Measurements from ENCODE around the gene CCDC57. TPM values are rescaled to one million over a fixed set of nuclear protein-coding genes. Genes with fewer than 3 reads are reported as not detected.
"Not testable (repeated sequence)": the region's sequence is repeated elsewhere in the genome, so short reads cannot be mapped to it uniquely, and the experiment has no call there.

The CCDC57 gene
- total RNA-seq, 1 experiment from 2014 or later, result 140 TPM

GRCh38 chr17:82195675-82196672 is 16.7 kb downstream of the CCDC57 start:
- Histone ChIP-seq H3K9me2 (ENCODE audit: insufficient read depth) (no peaks in the 10 kb centered on the region), H3F3A (ENCODE audit: insufficient read depth, low read depth) (no peaks in the 10 kb centered on the region), H3K79me2 (ENCODE audit: low read depth) (no peaks in the 10 kb centered on the region), H3K27me3 (ENCODE audit: insufficient read depth, low read depth) (no peaks in the 10 kb centered on the region), H2AFZ (no peak overlapping the region), H3K27ac (no peak overlapping the region), H3K4me2 (no peak overlapping the region), H3K36me3 (ENCODE audit: low read depth) (no peaks in the 10 kb centered on the region), H3K9me3 (ENCODE audit: insufficient read depth, low read depth) (no peaks in the 10 kb centered on the region), H3K4me3 (no peak overlapping the region), H4K20me1 (ENCODE audit: insufficient read depth) (no peaks in the 10 kb centered on the region), H3K4me1 (replicated peaks; ENCODE audit: insufficient read depth) (no peaks in the 10 kb centered on the region)
- ChIA-PET CTCF (no interaction called here), POLR2A (ENCODE audit: unreplicated experiment) (interaction anchor here (0.5 to 0.7 kb wide), 2 partner anchors 8 to 40 kb away, joined by 10 to 17 read pairs; no protein-coding TSS in a partner anchor)
- no peak for TF ChIP-seq EZH2 (IDR thresholded peaks at IDR 0.05; ENCODE audit: low read depth)
- TF ChIP-seq, protein P1, sequence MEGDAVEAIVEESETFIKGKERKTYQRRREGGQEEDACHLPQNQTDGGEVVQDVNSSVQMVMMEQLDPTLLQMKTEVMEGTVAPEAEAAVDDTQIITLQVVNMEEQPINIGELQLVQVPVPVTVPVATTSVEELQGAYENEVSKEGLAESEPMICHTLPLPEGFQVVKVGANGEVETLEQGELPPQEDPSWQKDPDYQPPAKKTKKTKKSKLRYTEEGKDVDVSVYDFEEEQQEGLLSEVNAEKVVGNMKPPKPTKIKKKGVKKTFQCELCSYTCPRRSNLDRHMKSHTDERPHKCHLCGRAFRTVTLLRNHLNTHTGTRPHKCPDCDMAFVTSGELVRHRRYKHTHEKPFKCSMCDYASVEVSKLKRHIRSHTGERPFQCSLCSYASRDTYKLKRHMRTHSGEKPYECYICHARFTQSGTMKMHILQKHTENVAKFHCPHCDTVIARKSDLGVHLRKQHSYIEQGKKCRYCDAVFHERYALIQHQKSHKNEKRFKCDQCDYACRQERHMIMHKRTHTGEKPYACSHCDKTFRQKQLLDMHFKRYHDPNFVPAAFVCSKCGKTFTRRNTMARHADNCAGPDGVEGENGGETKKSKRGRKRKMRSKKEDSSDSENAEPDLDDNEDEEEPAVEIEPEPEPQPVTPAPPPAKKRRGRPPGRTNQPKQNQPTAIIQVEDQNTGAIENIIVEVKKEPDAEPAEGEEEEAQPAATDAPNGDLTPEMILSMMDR (conservative IDR thresholded peaks at IDR 0.05), result no peak
- DNase-seq, result no peak
- intact Hi-C loops (cut with micrococcal nuclease; ENCODE audit: unreplicated experiment), result no loop called here
- BruUV-seq (replicated peaks), result no TSS peak

DNA sequence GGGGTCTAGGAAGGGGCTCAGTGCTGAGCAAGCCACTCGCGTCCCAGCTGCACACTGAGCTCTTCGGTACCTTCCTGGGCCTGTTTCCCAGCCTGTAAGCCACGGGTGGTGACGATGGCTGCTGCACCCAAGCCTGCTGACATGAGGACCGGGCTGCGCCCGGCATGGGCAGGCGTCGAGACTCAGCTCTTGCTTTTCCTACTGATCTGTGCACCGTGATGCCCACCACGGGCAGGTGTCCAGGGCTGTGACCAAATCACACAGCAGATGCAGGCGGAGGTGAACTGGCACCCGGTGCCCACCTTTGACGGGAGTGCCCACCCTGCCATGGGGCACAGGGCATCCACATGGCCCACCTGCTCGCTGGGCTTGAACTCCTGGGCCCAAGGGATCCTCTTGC is 17.9 kb downstream of the CCDC57 start:
- H3K4me2 ChIP-seq, result no peak overlapping the region
- no peaks in the 10 kb centered on the region for H3K9me2 ChIP-seq (ENCODE audit: insufficient read depth)
- intact Hi-C loops (cut with micrococcal nuclease; ENCODE audit: unreplicated experiment), result no loop called here
- H3K4me1 ChIP-seq (replicated peaks; ENCODE audit: insufficient read depth), result no peaks in the 10 kb centered on the region
- no peaks in the 10 kb centered on the region for H4K20me1 ChIP-seq (ENCODE audit: insufficient read depth)
- H3K79me2 ChIP-seq (ENCODE audit: low read depth), result no peaks in the 10 kb centered on the region
- no peak overlapping the region for H3K27ac ChIP-seq
- CTCF ChIA-PET, result interaction anchor here (0.5 kb wide), 1 partner anchor 140 kb away, joined by 6 read pairs; no protein-coding TSS in a partner anchor
- no peaks in the 10 kb centered on the region for H3K36me3 ChIP-seq (ENCODE audit: low read depth)
- H3K9me3 ChIP-seq (ENCODE audit: insufficient read depth, low read depth), result no peaks in the 10 kb centered on the region
- POLR2A ChIA-PET (ENCODE audit: unreplicated experiment), result no interaction called here
- H3K27me3 ChIP-seq (ENCODE audit: insufficient read depth, low read depth), result no peaks in the 10 kb centered on the region
- H2AFZ ChIP-seq, result no peak overlapping the region
- no peaks in the 10 kb centered on the region for H3F3A ChIP-seq (ENCODE audit: insufficient read depth, low read depth)
- no peak overlapping the region for H3K4me3 ChIP-seq
- BruUV-seq (replicated peaks), result no TSS peak
- no peak for TF ChIP-seq EZH2 (IDR thresholded peaks at IDR 0.05; ENCODE audit: low read depth)
- TF ChIP-seq, protein P1 (conservative IDR thresholded peaks at IDR 0.05), result no peak
- DNase-seq, result no peak

DNA sequence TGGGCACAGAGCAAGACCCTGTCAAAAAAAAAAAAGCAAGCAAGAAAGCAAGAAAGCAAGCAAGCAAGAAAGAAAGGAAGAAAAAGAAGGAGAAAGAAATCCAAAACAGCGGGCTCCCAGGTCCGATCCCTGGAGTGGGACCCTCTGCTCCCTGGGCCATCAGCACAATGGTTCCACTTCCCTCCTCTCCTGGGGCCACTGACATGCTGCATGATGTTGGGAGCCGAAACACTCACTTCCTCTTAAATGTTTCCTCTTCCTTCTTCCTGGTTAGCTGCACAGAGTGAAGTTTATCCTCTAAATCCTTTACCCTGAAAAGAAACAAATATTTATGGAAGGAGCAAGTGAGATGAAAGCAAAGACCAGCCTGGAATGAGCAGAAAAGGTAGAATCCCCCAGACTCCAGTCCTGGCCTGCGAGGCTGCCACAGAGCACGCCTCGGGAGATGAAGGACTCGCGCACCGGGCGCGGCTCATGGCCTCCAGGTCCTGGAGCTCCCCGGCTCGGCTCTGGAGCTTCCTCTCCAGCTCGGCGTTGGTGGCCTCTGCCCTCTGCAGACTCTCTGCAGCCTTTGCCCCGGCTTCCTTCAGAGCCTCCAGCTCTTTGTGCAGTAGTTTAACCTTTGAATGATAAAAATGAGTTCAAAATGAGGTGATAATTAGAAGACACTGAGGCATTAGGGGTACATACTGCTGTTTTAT is 19.0 kb downstream of the CCDC57 start:
- Histone ChIP-seq H3K9me3 (ENCODE audit: insufficient read depth, low read depth) (no peaks in the 10 kb centered on the region), H3F3A (ENCODE audit: insufficient read depth, low read depth) (no peaks in the 10 kb centered on the region), H3K4me3 (no peak overlapping the region), H3K9me2 (ENCODE audit: insufficient read depth) (no peaks in the 10 kb centered on the region), H2AFZ (no peak overlapping the region), H3K4me1 (replicated peaks; ENCODE audit: insufficient read depth) (no peaks in the 10 kb centered on the region), H3K36me3 (ENCODE audit: low read depth) (no peaks in the 10 kb centered on the region), H3K4me2 (no peak overlapping the region), H3K27ac (no peak overlapping the region), H3K27me3 (ENCODE audit: insufficient read depth, low read depth) (no peaks in the 10 kb centered on the region), H4K20me1 (ENCODE audit: insufficient read depth) (no peaks in the 10 kb centered on the region), H3K79me2 (ENCODE audit: low read depth) (no peaks in the 10 kb centered on the region)
- TF ChIP-seq EZH2 (IDR thresholded peaks at IDR 0.05; ENCODE audit: low read depth), result no peak
- TF ChIP-seq, protein P1 (conservative IDR thresholded peaks at IDR 0.05), result no peak
- intact Hi-C loops (cut with micrococcal nuclease; ENCODE audit: unreplicated experiment), result no loop called here
- no peak for DNase-seq
- no TSS peak for BruUV-seq (replicated peaks)
- ChIA-PET CTCF (no interaction called here), POLR2A (ENCODE audit: unreplicated experiment) (interaction anchor here (0.7 kb wide), 1 partner anchor 53 kb away, joined by 3 read pairs; no protein-coding TSS in a partner anchor)

DNA sequence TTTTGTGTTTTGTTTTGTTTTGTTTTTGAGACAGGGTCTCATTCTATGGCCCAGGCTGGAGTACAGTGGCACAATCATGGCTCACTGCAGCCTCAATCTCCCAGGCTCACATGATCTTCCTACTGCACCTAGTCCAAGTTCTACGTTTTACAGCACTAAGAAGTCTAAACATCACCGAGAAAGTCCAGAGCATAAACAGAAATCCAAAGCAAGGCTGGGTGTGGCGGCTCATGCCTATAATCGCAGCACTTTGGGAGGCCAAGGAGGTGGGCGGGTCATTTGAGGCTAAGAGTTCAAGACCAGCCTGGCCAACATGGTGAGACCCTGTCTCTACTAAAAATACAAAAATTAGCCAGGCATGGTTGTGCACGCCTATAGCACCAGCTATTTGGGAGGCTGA is 19.6 kb downstream of the CCDC57 start:
- H3K4me1 ChIP-seq (replicated peaks; ENCODE audit: insufficient read depth); H3K9me3 ChIP-seq (ENCODE audit: insufficient read depth, low read depth); H3K4me3 ChIP-seq; intact Hi-C loops (cut with micrococcal nuclease; ENCODE audit: unreplicated experiment); POLR2A ChIA-PET (ENCODE audit: unreplicated experiment); H3K9me2 ChIP-seq (ENCODE audit: insufficient read depth); BruUV-seq (replicated peaks); H3K79me2 ChIP-seq (ENCODE audit: low read depth); H3K27me3 ChIP-seq (ENCODE audit: insufficient read depth, low read depth); H2AFZ ChIP-seq; H3K4me2 ChIP-seq; H3K36me3 ChIP-seq (ENCODE audit: low read depth); H4K20me1 ChIP-seq (ENCODE audit: insufficient read depth); DNase-seq; H3K27ac ChIP-seq; CTCF ChIA-PET; H3F3A ChIP-seq (ENCODE audit: insufficient read depth, low read depth): not testable (repeated sequence)

Data from PC-9 (cell line).